ENCODE data around the gene TENT4B.

TENT4B gene

GRCh38 chr16:50272111-50272571 lies 119.0 kb downstream of the TENT4B start:
- no peak overlapping the region for H3K4me3 ChIP-seq (ENCODE audit: low read length)

GRCh38 chr16:50272687-50273381 lies 119.7 kb downstream of the TENT4B start:
- TF ChIP-seq CTCF (conservative IDR thresholded peaks at IDR 0.05; ENCODE audit: low read depth, low read length): no peak
- DNase-seq (ENCODE audit: low read depth): no peak
- no peak overlapping the region for H3K4me3 ChIP-seq (ENCODE audit: low read length)

More at GRCh38 chr16:50272111-50272571, 119.0 kb downstream of the TENT4B start:
- DNase-seq (ENCODE audit: low read depth): no peak
- TF ChIP-seq CTCF (conservative IDR thresholded peaks at IDR 0.05; ENCODE audit: low read depth, low read length): no peak

GRCh38 chr16:50273382-50273690 lies 120.2 kb downstream of the TENT4B start:
- no peak for TF ChIP-seq CTCF (conservative IDR thresholded peaks at IDR 0.05; ENCODE audit: low read depth, low read length)
- H3K4me3 ChIP-seq (ENCODE audit: low read length): no peak overlapping the region
- no peak for DNase-seq (ENCODE audit: low read depth)

- DNase-seq (ENCODE audit: low read depth): no peak
- no peak for TF ChIP-seq CTCF (conservative IDR thresholded peaks at IDR 0.05; ENCODE audit: low read depth, low read length)
- no peak overlapping the region for H3K4me3 ChIP-seq (ENCODE audit: low read length)
Measured at GRCh38 chr16:50273888-50274325, 120.8 kb downstream of the TENT4B start.

- no peak for DNase-seq (ENCODE audit: low read depth)
- TF ChIP-seq CTCF (conservative IDR thresholded peaks at IDR 0.05; ENCODE audit: low read depth, low read length): no peak
- H3K4me3 ChIP-seq (ENCODE audit: low read length): no peak overlapping the region
Measured at GRCh38 chr16:50274326-50275097, 121.4 kb downstream of the TENT4B start.

- H3K4me3 ChIP-seq (ENCODE audit: low read length): no peak overlapping the region
- TF ChIP-seq CTCF (conservative IDR thresholded peaks at IDR 0.05; ENCODE audit: low read depth, low read length): no peak
- no peak for DNase-seq (ENCODE audit: low read depth)
Measured at GRCh38 chr16:50275098-50275415, 122.0 kb downstream of the TENT4B start.

Data from retinal pigment epithelial cell (primary cell).